ENCODE data around the gene SORT1.

Gene SORT1

GRCh38 chr1:109433322-109433721 lies 35.6 kb upstream of the SORT1 start:
- in situ Hi-C loops (cut with MboI; ENCODE audit: low sequenced_read_pairs, unreplicated experiment), result no loop called here
- no peak for DNase-seq (ENCODE audit: low spot score)
- TF ChIP-seq CTCF (IDR thresholded peaks at IDR 0.05; ENCODE audit: borderline replicate concordance, control extremely low read depth, extremely low read depth, insufficient read depth, missing control alignments), result no peak

GRCh38 chr1:109432336-109432735 lies 34.6 kb upstream of the SORT1 start:
- DNase-seq (ENCODE audit: low spot score), result no peak
- TF ChIP-seq CTCF (IDR thresholded peaks at IDR 0.05; ENCODE audit: borderline replicate concordance, control extremely low read depth, extremely low read depth, insufficient read depth, missing control alignments), result no peak
- in situ Hi-C loops (cut with MboI; ENCODE audit: low sequenced_read_pairs, unreplicated experiment), result no loop called here

GRCh38 chr1:109427171-109427467 lies 29.4 kb upstream of the SORT1 start:
- no peak for DNase-seq (ENCODE audit: low spot score)
- in situ Hi-C loops (cut with MboI; ENCODE audit: low sequenced_read_pairs, unreplicated experiment), result no loop called here
- no peak for TF ChIP-seq CTCF (IDR thresholded peaks at IDR 0.05; ENCODE audit: borderline replicate concordance, control extremely low read depth, extremely low read depth, insufficient read depth, missing control alignments)

- TF ChIP-seq CTCF (IDR thresholded peaks at IDR 0.05; ENCODE audit: borderline replicate concordance, control extremely low read depth, extremely low read depth, insufficient read depth, missing control alignments), result no peak
- in situ Hi-C loops (cut with MboI; ENCODE audit: low sequenced_read_pairs, unreplicated experiment), result no loop called here
- peak; percentile 94 for DNase-seq (ENCODE audit: low spot score)
Measured at GRCh38 chr1:109426281-109427170, 28.8 kb upstream of the SORT1 start, which contains the start of gene PSMA5. Gene PSMA5, minus strand, starts transcription at chr1:109426448. Its CDS starts 118 bp downstream, at chr1:109426330.

- DNase-seq (ENCODE audit: low spot score), result peak; percentile 71
- no peak for TF ChIP-seq CTCF (IDR thresholded peaks at IDR 0.05; ENCODE audit: borderline replicate concordance, control extremely low read depth, extremely low read depth, insufficient read depth, missing control alignments)
- in situ Hi-C loops (cut with MboI; ENCODE audit: low sequenced_read_pairs, unreplicated experiment), result no loop called here
Measured at GRCh38 chr1:109425391-109426280, 27.9 kb upstream of the SORT1 start.

- no peak for TF ChIP-seq CTCF (IDR thresholded peaks at IDR 0.05; ENCODE audit: borderline replicate concordance, control extremely low read depth, extremely low read depth, insufficient read depth, missing control alignments)
- DNase-seq (ENCODE audit: low spot score), result no peak
- in situ Hi-C loops (cut with MboI; ENCODE audit: low sequenced_read_pairs, unreplicated experiment), result no loop called here
Measured at GRCh38 chr1:109423498-109423897, 25.8 kb upstream of the SORT1 start.

Data from GM13976 (cell line).